GM18909 (cell line): ENCODE data around the gene TMEM61.

Experiments
- ATAC-seq: cut with Tn5 transposase; IDR thresholded peaks from one replicate; pipeline ENCODE4 v1.9.1; 2021; ENCODE audit warnings: mild to moderate bottlenecking; ENCODE audit not compliant: unreplicated experiment, poor library complexity

Gene TMEM61

GRCh38 chr1:55035904-55036303, 55.5 kb downstream of the TMEM61 start:
- ATAC-seq, result no peak

GRCh38 chr1:55037733-55038551, 57.5 kb downstream of the TMEM61 start:
- ATAC-seq, result no peak

- ATAC-seq, result no peak
Observed at GRCh38 chr1:55038552-55038838, 58.1 kb downstream of the TMEM61 start.

- ATAC-seq, result no peak
Observed at GRCh38 chr1:55038974-55039341, 58.5 kb downstream of the TMEM61 start.

- ATAC-seq, result no peak
Observed at GRCh38 chr1:55039342-55040082, 59.1 kb downstream of the TMEM61 start, which contains the start of gene PCSK9. Gene PCSK9, plus strand, starts transcription at chr1:55039548. Its CDS starts 290 bp downstream, at chr1:55039838.

- ATAC-seq, result no peak
Observed at GRCh38 chr1:55040083-55040932, 59.9 kb downstream of the TMEM61 start.

GRCh38 chr1:55040933-55041494, 60.6 kb downstream of the TMEM61 start:
- ATAC-seq, result no peak

GRCh38 chr1:55041613-55042012, 61.2 kb downstream of the TMEM61 start:
- no peak for ATAC-seq
